ENCODE data around the gene FBLN1. TPM values are rescaled to one million over a fixed set of nuclear protein-coding genes. Genes with fewer than 3 reads are reported as not detected.

FBLN1 gene
- total RNA-seq, 1 donor from 2014 or later = 238 TPM

GRCh38 chr22:45455621-45456020 is 47.1 kb upstream of the FBLN1 start:
- H3K27ac Mint-ChIP-seq (ENCODE audit: unreplicated experiment) = no peak overlapping the region
- no peaks in the 10 kb centered on the region for H3K4me1 Mint-ChIP-seq (ENCODE audit: unreplicated experiment)
- H3K27me3 Mint-ChIP-seq (ENCODE audit: unreplicated experiment) = peaks cover 14% of the 10 kb centered on the region
- no peaks in the 10 kb centered on the region for H3K36me3 Mint-ChIP-seq (ENCODE audit: low read depth, unreplicated experiment)
- no peak for DNase-seq (ENCODE audit: low spot score)
- TF ChIP-seq CTCF (IDR thresholded peaks at IDR 0.05; ENCODE audit: unreplicated experiment) = no peak
- H3K9me3 Mint-ChIP-seq (ENCODE audit: unreplicated experiment) = no peaks in the 10 kb centered on the region
- H3K4me3 Mint-ChIP-seq (ENCODE audit: unreplicated experiment) = no peak overlapping the region

- Mint-ChIP-seq H3K4me1 (ENCODE audit: unreplicated experiment) (no peaks in the 10 kb centered on the region), H3K9me3 (ENCODE audit: unreplicated experiment) (no peaks in the 10 kb centered on the region), H3K27me3 (ENCODE audit: unreplicated experiment) (peaks cover 11% of the 10 kb centered on the region), H3K36me3 (ENCODE audit: low read depth, unreplicated experiment) (no peaks in the 10 kb centered on the region), H3K27ac (ENCODE audit: unreplicated experiment) (no peak overlapping the region), H3K4me3 (ENCODE audit: unreplicated experiment) (no peak overlapping the region)
- DNase-seq (ENCODE audit: low spot score) = no peak
- TF ChIP-seq CTCF (IDR thresholded peaks at IDR 0.05; ENCODE audit: unreplicated experiment) = no peak
These were observed 45.9 kb upstream of the FBLN1 start for GRCh38 chr22:45456811-45457210.

DNA sequence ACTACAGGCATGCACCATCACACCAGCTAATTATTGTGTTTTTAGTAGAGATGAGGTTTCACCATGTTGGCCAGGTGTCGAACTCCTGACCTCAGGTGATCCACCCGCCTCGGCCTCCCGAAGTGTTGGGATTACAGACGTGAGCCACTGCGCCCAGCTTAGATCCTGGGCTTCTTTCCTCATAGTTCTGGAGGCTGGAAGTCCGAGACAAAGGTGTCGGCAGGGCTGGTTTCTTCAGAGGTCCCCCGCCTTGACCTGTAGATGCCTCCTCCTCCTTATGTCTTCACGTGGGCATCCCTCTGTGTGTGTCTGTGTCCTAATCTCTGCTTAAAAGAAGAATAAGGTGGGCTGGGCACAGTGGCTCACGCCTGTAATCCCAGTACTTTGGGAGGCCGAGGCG is 44.2 kb upstream of the FBLN1 start:
- H3K4me3 Mint-ChIP-seq (ENCODE audit: unreplicated experiment) = no peak overlapping the region
- no peaks in the 10 kb centered on the region for H3K36me3 Mint-ChIP-seq (ENCODE audit: low read depth, unreplicated experiment)
- no peak for TF ChIP-seq CTCF (IDR thresholded peaks at IDR 0.05; ENCODE audit: unreplicated experiment)
- peaks cover 3% of the 10 kb centered on the region for H3K27me3 Mint-ChIP-seq (ENCODE audit: unreplicated experiment)
- no peak for DNase-seq (ENCODE audit: low spot score)
- H3K27ac Mint-ChIP-seq (ENCODE audit: unreplicated experiment) = no peak overlapping the region
- H3K9me3 Mint-ChIP-seq (ENCODE audit: unreplicated experiment) = no peaks in the 10 kb centered on the region
- H3K4me1 Mint-ChIP-seq (ENCODE audit: unreplicated experiment) = no peaks in the 10 kb centered on the region

- no peak for DNase-seq (ENCODE audit: low spot score)
- TF ChIP-seq CTCF (IDR thresholded peaks at IDR 0.05; ENCODE audit: unreplicated experiment) = no peak
- H3K4me3 Mint-ChIP-seq (ENCODE audit: unreplicated experiment) = no peak overlapping the region
- no peaks in the 10 kb centered on the region for H3K9me3 Mint-ChIP-seq (ENCODE audit: unreplicated experiment)
- H3K4me1 Mint-ChIP-seq (ENCODE audit: unreplicated experiment) = no peaks in the 10 kb centered on the region
- no peak overlapping the region for H3K27ac Mint-ChIP-seq (ENCODE audit: unreplicated experiment)
- H3K27me3 Mint-ChIP-seq (ENCODE audit: unreplicated experiment) = peaks cover 1% of the 10 kb centered on the region
- H3K36me3 Mint-ChIP-seq (ENCODE audit: low read depth, unreplicated experiment) = no peaks in the 10 kb centered on the region
These were observed 43.4 kb upstream of the FBLN1 start for GRCh38 chr22:45459235-45459634.

DNA sequence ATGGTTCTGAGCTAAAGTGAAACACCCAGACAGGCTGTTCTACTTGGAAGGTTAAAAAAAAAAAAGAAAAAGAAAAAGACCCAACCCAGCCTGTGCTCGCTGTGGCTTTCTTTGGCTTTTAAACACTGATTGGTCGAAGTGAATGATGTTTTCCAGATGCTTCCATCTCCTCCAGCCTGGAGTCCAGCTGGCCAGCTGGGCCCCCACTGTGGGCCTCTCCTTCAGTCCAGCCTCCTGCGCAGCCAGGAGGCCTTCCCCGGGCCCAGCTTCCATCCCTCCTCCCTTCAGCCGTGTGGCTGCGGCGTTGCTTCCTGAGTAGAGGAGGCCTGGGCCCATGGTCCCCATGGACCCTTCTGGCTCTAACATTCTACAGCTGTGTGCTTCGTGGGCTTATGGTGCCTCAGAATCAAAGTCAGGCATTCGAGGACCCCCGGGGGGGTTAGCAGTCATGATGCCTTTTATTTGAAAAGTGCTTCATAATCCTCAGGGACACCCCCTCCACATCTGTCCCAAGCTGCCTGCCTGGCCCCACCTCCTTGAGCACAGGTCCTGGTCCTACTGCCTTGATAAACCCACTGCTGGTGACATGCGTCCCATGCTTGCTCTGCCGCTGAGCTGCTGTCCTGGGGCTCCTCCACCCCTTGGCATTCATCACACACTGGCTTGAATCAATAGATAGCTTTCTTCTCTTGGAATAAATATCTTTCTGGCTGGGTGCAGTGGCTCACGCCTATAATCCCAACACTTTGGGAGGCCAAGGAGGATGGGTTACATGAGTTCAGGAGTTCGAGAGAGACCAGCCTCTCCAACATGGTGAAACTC is 42.2 kb upstream of the FBLN1 start:
- Mint-ChIP-seq H3K4me1 (ENCODE audit: unreplicated experiment) (no peaks in the 10 kb centered on the region), H3K27me3 (ENCODE audit: unreplicated experiment) (peaks cover 1% of the 10 kb centered on the region), H3K27ac (ENCODE audit: unreplicated experiment) (no peak overlapping the region), H3K9me3 (ENCODE audit: unreplicated experiment) (no peaks in the 10 kb centered on the region), H3K36me3 (ENCODE audit: low read depth, unreplicated experiment) (no peaks in the 10 kb centered on the region), H3K4me3 (ENCODE audit: unreplicated experiment) (no peak overlapping the region)
- TF ChIP-seq CTCF (IDR thresholded peaks at IDR 0.05; ENCODE audit: unreplicated experiment) = no peak
- no peak for DNase-seq (ENCODE audit: low spot score)

Measured in endothelial cell (in vitro differentiated cells).